Right ventricle myocardium inferior (tissue), 1 donor: ENCODE results near the gene SERINC5. TPM values are rescaled to one million over a fixed set of nuclear protein-coding genes. Genes with fewer than 3 reads are reported as not detected.
A peak's percentile ranks its signal among the peaks of the same experiment; 100 is the strongest.
"Not testable (repeated sequence)": the region's sequence is repeated elsewhere in the genome, so short reads cannot be mapped to it uniquely, and the experiment has no call there.

Source experiments
- ATAC-seq: fragments of 200-7000 bp; cut with Tn5 transposase; one replicate; pipeline ENCODE4 v1.9.1; 2020; ENCODE audit warnings: mild to moderate bottlenecking, moderate library complexity
- DNase-seq: peaks from one replicate; pipeline ENCODE4 v3.0.0; 2021; ENCODE audit errors: missing footprints
- intact Hi-C: fragments of 100-400 bp; cut with DNase I; formaldehyde crosslinking; loops from one replicate; pipeline ENCODE4 v1.11.0; 2022
- total RNA-seq: library from RNA; stranded (reverse); fragmentation: NEBNext Ultra II Directional; extraction: Animal tissue kit (Norgen Biotek cat#: 25700); gene quantifications from one replicate; pipeline ENCODE4 v1.2.1, GENCODE V29; 2021
- donor health status: DM: no; HTN: yes; CAD: no; lungs with severe emphysema.

SERINC5 gene
- total RNA-seq, 1 donor from 2014 or later, result 14.5 TPM

DNA sequence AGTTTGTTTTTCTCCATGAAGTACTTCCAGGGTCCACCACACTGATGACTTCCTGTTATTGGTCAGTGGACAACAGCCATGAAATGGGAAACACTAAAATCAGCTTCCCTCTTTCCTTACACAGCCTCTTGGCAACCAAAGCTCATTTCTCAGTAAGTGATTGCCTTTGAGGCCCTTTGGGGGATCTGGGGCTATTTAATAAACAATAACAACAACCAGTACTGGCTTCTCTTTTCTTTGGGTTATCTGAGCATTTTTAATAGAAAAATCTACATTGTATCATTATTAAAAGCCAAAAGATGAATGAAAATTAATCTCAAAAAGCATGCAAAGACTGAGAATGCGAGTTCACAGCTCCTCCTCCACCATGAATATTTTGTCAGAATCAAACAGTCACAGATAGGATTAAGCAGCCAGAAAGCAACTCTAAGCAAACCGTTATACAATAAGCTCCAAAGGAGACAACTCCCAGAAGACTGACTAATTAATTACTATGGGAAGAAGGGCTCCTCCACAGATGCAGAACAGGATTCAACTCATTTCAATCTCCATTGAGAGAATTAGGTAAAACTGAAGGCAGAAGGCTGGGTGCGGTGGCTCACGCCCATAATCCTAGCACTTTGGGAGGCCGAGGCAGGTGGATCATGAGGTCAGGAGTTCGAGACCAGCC, 68.3 kb downstream of the SERINC5 start:
- intact Hi-C loops, result no loop called here
- ATAC-seq (no peak), DNase-seq (no peak)

DNA sequence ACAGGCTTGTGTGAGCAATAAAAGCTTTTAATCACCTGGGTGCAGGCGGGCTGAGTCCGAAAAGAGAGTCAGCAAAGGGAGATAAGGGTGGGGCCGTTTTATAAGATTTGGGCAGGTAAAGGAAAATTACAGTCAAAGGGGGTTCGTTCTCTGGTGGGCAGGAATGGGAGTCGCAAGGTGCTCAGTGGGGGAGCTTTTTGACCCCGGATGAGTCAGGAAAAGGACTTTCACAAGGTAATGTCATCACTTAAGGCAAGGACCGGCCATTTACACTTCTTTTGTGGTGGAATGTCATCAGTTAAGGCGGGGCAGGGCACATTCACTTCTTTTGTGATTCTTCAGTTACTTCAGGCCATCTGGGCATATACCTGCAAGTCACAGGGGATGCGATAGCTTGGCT, 70.3 kb downstream of the SERINC5 start:
- DNase-seq, ATAC-seq, intact Hi-C loops: not testable (repeated sequence)

DNA sequence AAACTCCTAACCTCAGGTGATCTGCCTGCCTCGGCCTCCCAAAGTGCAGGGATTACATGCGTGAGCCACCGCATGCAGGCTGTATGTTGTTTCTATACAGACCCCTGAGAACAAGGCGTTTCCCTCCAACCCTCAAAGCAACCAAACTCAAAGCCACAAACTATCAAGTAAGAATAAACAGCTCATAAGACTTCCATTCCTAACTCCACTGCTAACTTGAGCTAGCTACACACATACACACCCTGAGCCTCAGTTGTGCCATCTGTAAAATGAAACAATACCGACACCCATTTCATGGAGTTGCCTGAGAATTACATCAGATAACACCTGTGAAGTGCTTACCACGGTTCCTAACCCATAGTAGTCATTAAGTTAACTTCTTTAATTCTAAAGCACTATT, 70.8 kb downstream of the SERINC5 start:
- intact Hi-C loops, result no loop called here
- ATAC-seq (no peak), DNase-seq (no peak)

DNA sequence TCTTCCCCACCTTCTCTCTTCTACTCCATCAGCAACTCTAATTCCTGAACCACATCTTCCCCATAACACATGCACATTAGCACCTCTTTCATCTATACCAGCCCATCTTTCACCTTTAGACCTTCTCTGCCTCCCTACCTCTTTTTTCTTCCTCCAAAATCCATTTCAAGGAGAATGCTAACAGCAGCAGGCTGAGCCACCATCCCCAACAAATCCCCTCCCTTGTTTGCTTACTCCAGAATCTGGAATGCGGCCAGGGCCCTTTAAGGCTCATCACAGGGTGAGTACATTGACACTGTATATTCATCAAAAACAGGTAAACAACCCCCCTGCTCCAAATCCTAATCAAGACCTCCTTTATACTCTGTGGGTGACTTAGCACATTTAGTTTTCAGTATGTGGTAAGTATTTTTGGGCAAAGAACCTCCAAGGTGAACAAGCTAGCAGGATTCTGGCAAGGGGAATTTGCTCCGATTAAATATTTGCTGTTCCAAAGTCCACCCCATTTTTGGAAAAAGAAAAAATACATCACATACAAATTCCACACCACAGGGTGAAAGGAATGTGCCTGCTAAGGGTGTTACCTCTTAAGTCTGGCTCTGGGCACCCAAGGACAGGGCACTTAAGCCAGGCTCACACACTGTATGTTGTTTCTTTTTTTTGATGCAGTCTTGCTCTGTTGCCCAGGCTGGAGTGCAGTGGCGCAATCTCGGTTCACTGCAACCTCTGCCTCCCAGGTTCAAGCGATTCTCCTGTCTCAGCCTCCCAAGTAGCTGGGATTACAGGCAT, 71.4 kb downstream of the SERINC5 start:
- ATAC-seq, result peak; percentile 38
- intact Hi-C loops, result loop anchor here (5.0 kb wide), 1 partner anchor 192 kb away; the partner anchor contains the start of gene MTX3
- no peak for DNase-seq

DNA sequence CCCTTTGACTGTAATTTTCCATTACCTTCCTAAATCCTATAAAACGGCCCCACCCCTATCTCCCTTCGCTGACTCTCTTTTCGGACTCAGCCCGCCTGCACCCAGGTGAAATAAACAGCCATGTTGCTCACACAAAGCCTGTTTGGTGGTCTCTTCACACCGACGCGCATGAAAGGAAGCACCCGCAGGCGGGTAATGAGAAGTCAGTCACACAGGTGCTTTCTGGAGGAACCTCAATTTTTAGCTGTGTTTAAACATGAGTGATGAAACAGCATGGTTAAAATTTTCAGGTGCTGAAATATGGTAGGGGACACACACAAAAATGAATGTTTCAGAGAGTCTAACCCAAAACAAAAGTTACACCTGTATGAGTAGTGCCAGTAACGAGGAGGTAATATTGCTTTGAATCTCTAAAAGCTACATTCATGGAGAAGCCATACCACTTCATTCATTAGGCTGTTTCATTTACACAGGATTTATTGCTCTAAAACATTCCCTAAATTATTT, 72.1 kb downstream of the SERINC5 start:
- not testable (repeated sequence) for DNase-seq, ATAC-seq
- intact Hi-C loops, result loop anchor here (5.0 kb wide), 1 partner anchor 191 kb away; the partner anchor contains the start of gene MTX3

DNA sequence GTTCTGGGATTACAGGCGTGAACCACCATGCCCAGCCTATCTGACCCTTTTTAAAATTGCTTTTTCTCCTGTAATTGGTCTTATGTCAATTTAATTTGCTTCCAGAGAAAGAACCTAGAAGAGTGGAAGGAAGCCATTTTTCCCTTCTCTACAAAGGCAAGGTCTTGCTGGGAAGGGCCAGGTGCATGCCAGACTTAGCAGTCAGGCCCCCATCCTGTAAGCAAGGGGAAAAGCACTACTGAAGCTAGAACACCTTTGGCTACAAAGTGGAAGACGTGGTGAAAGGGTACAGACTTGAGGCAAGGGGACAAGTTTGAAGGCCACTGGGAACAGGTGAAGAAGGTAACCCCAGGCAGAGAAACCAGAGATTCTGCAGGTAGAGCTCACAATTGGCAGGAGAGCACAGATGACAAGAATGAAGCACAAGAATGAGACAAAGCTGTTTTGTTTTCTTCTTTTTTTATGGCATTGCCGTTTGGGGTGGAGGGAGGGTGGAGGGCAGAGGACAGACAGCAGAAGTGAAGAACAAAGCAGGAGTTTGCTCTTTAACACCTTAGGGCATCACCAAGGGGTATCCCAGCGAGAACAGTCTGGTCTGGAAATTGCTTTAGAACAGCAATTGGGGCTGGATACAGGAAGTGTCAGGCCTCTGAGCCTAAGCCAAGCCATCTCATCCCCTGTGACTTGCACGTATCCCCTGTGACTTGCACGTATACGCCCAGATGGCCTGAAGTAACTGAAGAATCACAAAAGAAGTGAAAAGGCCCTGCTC, 72.9 kb downstream of the SERINC5 start:
- ATAC-seq, result peak; percentile 45
- intact Hi-C loops, result loop anchor here (5.0 kb wide), 1 partner anchor 191 kb away; the partner anchor contains the start of gene MTX3
- no peak for DNase-seq

DNA sequence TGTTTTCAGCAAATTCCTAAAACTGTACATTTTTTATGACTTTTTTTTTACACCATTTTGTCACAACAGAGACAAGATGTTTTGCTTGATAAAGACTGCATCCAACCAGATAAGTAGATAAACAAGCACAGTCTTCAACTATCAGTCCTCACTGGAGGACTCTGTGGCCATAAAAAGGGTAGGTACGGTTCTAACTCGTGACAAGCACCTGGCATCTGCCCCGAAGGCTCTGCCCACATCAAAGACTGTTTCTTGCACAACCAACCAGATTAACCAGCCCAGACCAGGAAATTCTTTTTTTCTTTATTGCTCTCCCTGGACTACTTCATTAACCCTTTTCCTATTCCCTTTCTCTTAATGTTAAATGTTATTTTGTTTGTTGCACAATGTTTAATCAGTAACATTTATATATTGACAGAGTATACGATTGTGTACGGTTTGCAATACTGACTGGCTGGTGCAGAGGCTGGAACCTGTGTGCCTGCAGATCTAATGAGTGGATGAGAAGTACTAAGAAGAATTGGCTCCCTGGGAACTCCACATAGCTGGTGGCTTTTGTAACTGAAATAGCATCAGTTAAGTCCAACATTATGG, 74.1 kb downstream of the SERINC5 start:
- DNase-seq (no peak), ATAC-seq (peak; percentile 43)
- intact Hi-C loops, result loop anchor here (5.0 kb wide), 1 partner anchor 189 kb away; the partner anchor contains the start of gene MTX3

DNA sequence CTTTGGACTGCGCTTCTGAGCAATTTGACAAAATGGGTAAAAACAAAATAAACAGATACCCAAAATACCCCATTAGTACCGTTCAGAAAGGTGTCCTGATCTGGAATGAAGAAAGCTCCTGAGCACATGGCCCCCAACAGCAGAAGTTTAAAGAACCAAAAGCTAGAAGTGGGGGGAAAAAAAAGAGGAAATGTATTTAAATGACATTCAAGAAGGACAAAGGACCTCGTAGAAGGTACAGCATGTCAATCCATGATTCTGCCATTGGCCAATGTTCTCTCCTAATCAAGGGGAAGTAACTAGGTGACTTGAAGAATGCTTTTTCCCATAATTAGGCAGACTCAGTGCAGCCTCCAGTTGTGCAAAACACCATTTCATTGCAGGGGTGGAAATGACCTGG, 78.6 kb downstream of the SERINC5 start:
- intact Hi-C loops, result no loop called here
- DNase-seq (no peak), ATAC-seq (no peak)

DNA sequence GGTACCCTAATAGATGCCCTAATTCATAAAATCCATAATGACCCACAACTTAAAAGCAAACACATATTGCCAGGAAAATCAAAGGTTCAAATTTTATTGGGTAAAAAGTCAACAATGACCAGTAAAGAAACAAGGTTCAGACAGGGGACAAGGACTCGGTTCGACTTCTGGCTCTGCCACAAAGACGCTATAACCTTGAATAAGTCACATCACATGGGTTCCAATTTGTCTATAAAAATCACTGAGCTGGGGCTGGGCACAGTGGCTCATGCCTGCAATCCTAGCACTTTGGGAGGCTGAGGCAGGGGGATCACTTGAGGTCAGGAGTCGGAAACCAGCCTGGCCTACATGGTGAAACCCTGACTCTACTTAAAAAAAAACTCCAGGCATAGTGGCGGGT, 80.5 kb downstream of the SERINC5 start:
- ATAC-seq, result no peak
- intact Hi-C loops, result no loop called here
- DNase-seq, result no peak

DNA sequence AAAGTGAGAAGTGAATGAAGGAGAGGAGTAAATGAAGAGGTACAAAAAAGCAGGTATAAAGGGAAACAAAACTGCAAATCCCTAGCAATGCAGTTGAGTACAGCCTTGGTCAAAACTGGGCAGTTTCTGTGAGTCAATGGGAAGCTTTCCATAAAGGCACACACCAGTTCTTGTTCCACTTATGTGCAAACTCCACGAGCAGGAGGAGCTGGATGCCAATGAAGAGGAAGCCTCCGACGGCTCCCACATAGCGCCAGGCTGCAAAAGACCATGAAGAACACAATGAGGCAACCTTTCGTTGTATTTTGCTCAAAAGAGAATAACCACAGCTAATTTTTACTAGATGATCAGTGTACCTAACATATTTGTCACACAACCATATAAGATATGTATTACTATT, 81.1 kb downstream of the SERINC5 start:
- ATAC-seq (no peak), DNase-seq (no peak)
- intact Hi-C loops, result no loop called here

DNA sequence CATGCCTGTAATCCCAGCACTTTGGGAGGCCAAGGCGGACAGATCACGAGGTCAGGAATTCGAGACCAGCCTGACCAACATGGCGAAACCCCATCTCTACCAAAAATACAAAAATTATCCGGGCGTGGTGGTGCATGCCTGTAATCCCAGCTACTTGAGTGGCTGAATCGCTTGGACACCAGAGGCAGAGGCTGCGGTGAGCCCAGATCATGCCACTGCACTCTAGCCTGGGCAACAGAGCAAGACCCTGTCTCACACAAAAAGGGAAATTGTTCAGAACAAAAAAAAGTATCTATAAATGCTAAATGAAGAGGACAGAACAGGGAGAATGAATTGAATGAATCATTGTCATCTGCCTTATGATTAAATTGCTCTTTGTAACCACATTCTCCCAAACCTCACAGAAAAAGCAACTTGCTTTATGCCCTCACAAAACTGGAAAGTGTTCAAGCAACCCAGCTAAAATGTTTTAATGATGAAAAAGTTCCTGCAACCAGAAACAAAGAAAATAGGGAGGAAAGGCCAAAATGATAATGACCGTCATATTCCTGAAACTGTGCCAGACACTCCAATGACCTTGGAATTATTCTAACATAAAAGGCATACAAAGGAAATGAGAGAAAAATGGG, 83.7 kb downstream of the SERINC5 start:
- intact Hi-C loops, result no loop called here
- DNase-seq (no peak), ATAC-seq (no peak)

DNA sequence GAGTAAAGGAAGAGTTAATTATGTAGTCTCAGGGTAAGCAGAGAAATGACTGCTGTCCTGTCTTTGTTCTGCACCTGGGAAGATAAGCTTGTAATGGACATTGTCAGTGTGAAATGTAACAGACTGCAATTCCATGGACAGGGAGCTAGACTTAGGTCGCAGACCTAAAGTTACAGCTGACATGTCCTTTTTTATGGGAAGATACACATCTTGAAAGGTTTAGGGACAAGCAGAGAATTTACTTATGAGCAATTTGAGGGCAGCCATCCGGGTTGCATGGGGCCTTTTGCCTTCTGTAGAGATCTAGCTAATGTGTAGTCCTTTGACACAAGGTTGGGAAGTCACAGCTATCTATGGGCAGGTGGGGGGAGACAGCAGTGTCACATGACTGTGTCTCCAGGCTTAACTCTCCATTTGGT, 85.7 kb downstream of the SERINC5 start:
- DNase-seq (no peak), ATAC-seq (no peak)
- intact Hi-C loops, result no loop called here

DNA sequence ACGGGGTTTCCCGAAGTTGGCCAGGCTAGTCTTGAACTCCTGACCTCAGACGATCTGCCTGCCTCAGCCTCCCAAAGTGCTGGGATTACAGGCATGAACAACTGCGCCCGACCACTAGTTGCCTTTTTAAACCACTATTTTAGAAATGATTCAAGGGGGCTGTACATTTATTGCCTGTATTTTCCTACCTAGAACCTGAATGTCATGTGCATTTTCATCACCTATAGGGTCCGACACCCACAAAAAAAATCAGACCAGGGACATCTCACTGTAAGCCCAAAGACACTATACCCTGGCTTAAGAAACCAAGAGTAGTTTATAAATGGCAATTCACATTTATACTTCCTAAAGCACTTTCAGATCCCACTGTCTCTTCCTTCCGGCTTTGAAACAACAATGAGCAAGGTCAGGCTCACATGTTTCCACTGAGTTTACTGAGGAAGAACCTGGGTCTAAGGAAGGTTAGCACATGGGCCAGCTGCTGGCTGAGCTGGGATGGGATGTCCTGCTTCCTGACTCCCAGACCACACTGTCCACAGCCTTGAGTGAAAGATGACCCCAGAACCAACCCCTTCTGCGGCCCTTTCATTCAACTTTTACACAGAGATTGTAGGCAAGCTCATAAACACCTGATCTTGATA, 87.3 kb downstream of the SERINC5 start:
- intact Hi-C loops, result no loop called here
- no peak for ATAC-seq
- DNase-seq, result no peak

DNA sequence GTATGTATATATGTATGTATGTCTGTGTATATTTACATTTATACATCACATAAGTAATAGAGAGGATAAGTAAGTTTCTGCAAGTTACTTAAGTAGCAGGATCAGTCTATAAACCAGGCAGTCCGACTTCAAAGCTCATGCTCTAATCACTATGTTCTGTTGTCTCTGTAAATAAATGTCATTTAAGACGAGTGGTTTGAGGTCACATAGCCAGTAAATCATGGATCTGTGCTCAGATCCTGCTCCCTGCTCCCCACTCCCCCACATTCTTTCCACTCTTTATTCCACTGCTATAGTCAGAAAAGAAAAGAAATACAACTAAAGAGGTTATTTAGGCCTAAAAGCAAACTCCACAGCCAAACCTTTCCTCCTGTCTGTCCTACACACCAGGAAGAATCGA, 90.4 kb downstream of the SERINC5 start:
- DNase-seq (no peak), ATAC-seq (no peak)
- intact Hi-C loops, result no loop called here

DNA sequence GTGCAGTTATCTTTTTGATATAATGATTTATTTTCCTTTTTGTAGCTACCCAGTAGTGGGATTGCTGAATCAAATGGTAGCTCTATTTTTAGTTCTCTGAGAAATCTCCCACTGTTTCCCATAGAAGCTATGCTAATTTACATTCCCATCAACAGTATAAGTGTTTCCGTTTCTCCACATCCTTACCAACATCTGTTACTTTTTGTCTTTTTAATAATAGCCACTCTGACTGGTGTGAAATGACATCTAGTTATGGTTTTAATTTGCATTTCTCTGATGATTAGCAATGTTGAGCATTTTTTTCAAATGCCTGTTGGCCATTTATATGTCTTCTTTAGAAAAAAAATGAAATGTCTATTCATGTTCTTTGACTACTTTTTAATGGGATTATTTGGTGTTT, 94.7 kb downstream of the SERINC5 start:
- DNase-seq (no peak), ATAC-seq (no peak)
- intact Hi-C loops, result no loop called here

DNA sequence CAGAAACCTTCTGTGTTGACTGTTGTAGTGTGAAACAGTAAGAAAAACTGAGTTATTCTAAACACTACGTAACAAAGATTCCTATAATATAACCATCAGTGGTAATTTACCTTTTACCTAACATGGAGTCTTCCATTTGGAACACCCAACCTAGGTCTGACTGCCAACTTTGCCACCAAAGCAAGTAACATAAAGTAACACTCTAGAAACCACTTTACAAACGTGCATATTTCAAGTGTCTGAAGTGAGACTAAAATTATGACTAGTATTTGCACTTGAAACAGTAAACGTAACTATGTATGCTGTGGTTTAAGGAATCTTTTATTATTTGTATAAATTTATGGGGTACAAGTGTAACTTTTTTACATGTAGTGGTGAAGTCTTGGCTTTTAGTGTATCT, 95.6 kb downstream of the SERINC5 start:
- ATAC-seq (no peak), DNase-seq (no peak)
- intact Hi-C loops, result no loop called here

DNA sequence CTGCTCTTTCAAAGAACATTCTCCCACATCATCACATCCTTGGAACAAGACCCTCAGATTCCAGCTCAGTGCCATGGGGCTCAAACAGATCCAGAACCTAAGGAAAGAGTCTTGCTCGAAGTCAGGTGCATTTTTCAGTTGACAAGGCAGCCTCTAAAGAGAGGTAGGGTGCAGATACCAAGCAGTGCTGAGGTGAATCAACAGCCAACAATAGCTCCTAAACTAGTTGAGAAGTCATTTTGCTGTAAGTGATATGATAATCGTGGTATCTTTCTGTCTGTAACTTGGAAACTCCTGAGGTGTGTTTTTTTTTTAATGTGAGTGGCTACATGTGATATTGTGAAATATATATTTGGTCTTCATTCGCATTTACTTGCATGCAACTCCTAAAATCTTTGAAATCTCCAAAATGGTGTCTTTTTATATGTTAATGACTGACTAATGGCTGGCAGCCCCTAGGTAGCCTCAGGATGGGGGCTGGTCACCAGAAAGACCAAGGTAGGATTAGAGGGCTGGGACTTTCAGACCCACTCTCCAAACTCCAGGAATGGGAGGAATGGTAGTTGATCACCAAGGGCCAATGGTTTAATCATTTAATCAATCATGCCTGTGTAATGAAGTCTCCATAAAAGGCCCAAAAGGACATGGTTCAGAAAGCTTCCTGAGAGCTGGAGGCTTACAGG, 96.6 kb downstream of the SERINC5 start:
- intact Hi-C loops, result no loop called here
- no peak for ATAC-seq
- no peak for DNase-seq
